DOHH2 (cell line): Measurements from ENCODE around the gene SYTL5.

Experiments
- H3F3A ChIP-seq: fragments of 200-600 bp; sonication (generic), shearing (Covaris generic); 2 replicates; pipeline ENCODE4 v1.6.0; 2016; ENCODE audit warnings: antibody characterized with exemption, mild to moderate bottlenecking; ENCODE audit not compliant: control insufficient read depth, insufficient read depth
- H3K27ac ChIP-seq: fragments of 200-600 bp; sonication (generic); 2 replicates; pipeline ENCODE4 v1.5.1; 2014; ENCODE audit warnings: low read depth, mild to moderate bottlenecking, low read length, moderate library complexity
- H3K27me3 ChIP-seq: fragments of 200-600 bp; sonication (generic); 2 replicates; pipeline ENCODE4 v1.6.1; 2014; ENCODE audit warnings: mild to moderate bottlenecking, low read length, mixed read lengths; ENCODE audit not compliant: control insufficient read depth
- H3K36me3 ChIP-seq: fragments of 200-600 bp; sonication (generic); 2 replicates; pipeline ENCODE4 v1.6.1; 2014; ENCODE audit warnings: mild to moderate bottlenecking, low read length, moderate library complexity, mixed read lengths; ENCODE audit not compliant: control insufficient read depth
- H3K4me1 ChIP-seq: fragments of 200-600 bp; sonication (generic); 2 replicates; pipeline ENCODE4 v1.6.1; 2014; ENCODE audit warnings: mild to moderate bottlenecking, low read length, mixed read lengths; ENCODE audit not compliant: control insufficient read depth
- H3K4me2 ChIP-seq: fragments of 200-600 bp; sonication (generic); 2 replicates; pipeline ENCODE4 v1.6.0; 2014; ENCODE audit warnings: mild to moderate bottlenecking, low read length, moderate library complexity
- H3K4me3 ChIP-seq: fragments of 200-600 bp; sonication (generic); 2 replicates; pipeline ENCODE4 v1.5.1; 2014; ENCODE audit warnings: mild to moderate bottlenecking, low read length, mixed read lengths
- H3K79me2 ChIP-seq: fragments of 200-600 bp; sonication (generic); 2 replicates; pipeline ENCODE4 v1.6.1; 2014; ENCODE audit warnings: mild to moderate bottlenecking, low read length, mixed read lengths; ENCODE audit not compliant: control insufficient read depth
- H3K9me2 ChIP-seq: fragments of 200-600 bp; sonication (generic); replicated peaks from 2 replicates; pipeline ENCODE4 v1.6.1; 2014; ENCODE audit warnings: mild to moderate bottlenecking, low read length, mixed read lengths; ENCODE audit not compliant: control insufficient read depth
- H3K9me3 ChIP-seq: fragments of 200-600 bp; sonication (generic); 2 replicates; pipeline ENCODE4 v1.6.1; 2014; ENCODE audit warnings: antibody characterized with exemption, low read length, mixed read lengths; ENCODE audit not compliant: control insufficient read depth, insufficient read depth
- H4K20me1 ChIP-seq: fragments of 200-600 bp; sonication (generic); 2 replicates; pipeline ENCODE4 v1.6.0; 2014; ENCODE audit warnings: low read depth, mild to moderate bottlenecking, antibody characterized with exemption, low read length, moderate library complexity; ENCODE audit not compliant: control insufficient read depth, insufficient read depth
- CTCF ChIP-seq: fragments of 200-600 bp; sonication (generic); IDR thresholded peaks from one replicate; pipeline ENCODE4 v1.5.1; 2014; ENCODE audit warnings: antibody characterized with exemption, mild to moderate bottlenecking, low read depth, low read length; ENCODE audit not compliant: poor library complexity, severe bottlenecking
- EZH2phosphoT487 ChIP-seq: fragments of 200-600 bp; sonication (generic); IDR thresholded peaks from 2 replicates; pipeline ENCODE4 v1.6.1; 2017; ENCODE audit warnings: borderline replicate concordance, mild to moderate bottlenecking, antibody characterized with exemption, low read length, moderate library complexity, mixed read lengths

Gene SYTL5

GRCh38 chrX:38052096-38052495 is 45.7 kb downstream of the SYTL5 start:
- H3K4me3 ChIP-seq: no peak overlapping the region
- no peaks in the 10 kb centered on the region for H3K36me3 ChIP-seq
- H3K79me2 ChIP-seq: no peaks in the 10 kb centered on the region
- no peaks in the 10 kb centered on the region for H3K4me1 ChIP-seq
- no peaks in the 10 kb centered on the region for H3K9me2 ChIP-seq
- H3K27me3 ChIP-seq: no peaks in the 10 kb centered on the region
- no peaks in the 10 kb centered on the region for H3F3A ChIP-seq
- no peak for TF ChIP-seq EZH2phosphoT487
- TF ChIP-seq CTCF: no peak
- H3K4me2 ChIP-seq: no peak overlapping the region
- no peak overlapping the region for H3K27ac ChIP-seq
- no peaks in the 10 kb centered on the region for H4K20me1 ChIP-seq
- no peaks in the 10 kb centered on the region for H3K9me3 ChIP-seq

- Histone ChIP-seq H3K36me3 (no peaks in the 10 kb centered on the region), H3K79me2 (no peaks in the 10 kb centered on the region), H3K9me3 (no peaks in the 10 kb centered on the region), H3K27ac (no peak overlapping the region), H3K4me1 (no peaks in the 10 kb centered on the region), H3K4me2 (no peak overlapping the region), H3F3A (no peaks in the 10 kb centered on the region), H4K20me1 (no peaks in the 10 kb centered on the region), H3K9me2 (no peaks in the 10 kb centered on the region), H3K4me3 (no peak overlapping the region), H3K27me3 (no peaks in the 10 kb centered on the region)
- TF ChIP-seq EZH2phosphoT487: no peak
- TF ChIP-seq CTCF: no peak
Observed at GRCh38 chrX:38055170-38055847, 49.0 kb downstream of the SYTL5 start.

GRCh38 chrX:38060331-38060878 is 54.1 kb downstream of the SYTL5 start:
- Histone ChIP-seq H3F3A (no peaks in the 10 kb centered on the region), H3K4me1 (no peaks in the 10 kb centered on the region), H3K27me3 (no peaks in the 10 kb centered on the region), H3K4me3 (no peak overlapping the region), H3K27ac (no peak overlapping the region), H3K79me2 (no peaks in the 10 kb centered on the region), H3K36me3 (no peaks in the 10 kb centered on the region), H3K9me2 (no peaks in the 10 kb centered on the region), H3K4me2 (no peak overlapping the region), H4K20me1 (no peaks in the 10 kb centered on the region), H3K9me3 (no peaks in the 10 kb centered on the region)
- no peak for TF ChIP-seq EZH2phosphoT487
- no peak for TF ChIP-seq CTCF
